IPS DF 6.9 (cell line): ENCODE results near the gene TMEM130.

Experiments used
- DNase-seq: peaks from one replicate; pipeline ENCODE4 v3.0.0-alpha.2; 2013; ENCODE audit warnings: low read depth, low spot score
- H3K27ac ChIP-seq: one replicate; pipeline ENCODE4 v1.5.1; 2013; ENCODE audit warnings: low read length, control low read depth
- H3K27me3 ChIP-seq: 2 replicates; pipeline ENCODE4 v1.6.1; 2013; ENCODE audit warnings: mild to moderate bottlenecking, low read length; ENCODE audit not compliant: control insufficient read depth, insufficient read depth
- H3K36me3 ChIP-seq: 2 replicates; pipeline ENCODE4 v1.6.1; 2013; ENCODE audit warnings: low read length; ENCODE audit not compliant: control insufficient read depth, insufficient read depth
- H3K4me1 ChIP-seq: 2 replicates; pipeline ENCODE4 v1.6.1; 2013; ENCODE audit warnings: low read length; ENCODE audit not compliant: control insufficient read depth, insufficient read depth
- H3K4me3 ChIP-seq: 2 replicates; pipeline ENCODE4 v1.5.1; 2013; ENCODE audit warnings: mild to moderate bottlenecking, low read length
- H3K9me3 ChIP-seq: 2 replicates; pipeline ENCODE4 v1.6.1; 2013; ENCODE audit warnings: low read length, inconsistent platforms; ENCODE audit not compliant: control insufficient read depth, insufficient read depth
- WGBS: extraction: QIAGEN DNeasy Blood & Tissue Kit; methylation state at CpG from one replicate; pipeline ENCODE4 v1.1.7; 2013; ENCODE audit warnings: mixed read lengths, missing lambda C conversion rate; ENCODE audit not compliant: insufficient read length, insufficient coverage; 5-methylcytosine and 5-hydroxymethylcytosine counted together

The TMEM130 gene

GRCh38 chr7:98828368-98828767, 41.4 kb downstream of the TMEM130 start:
- peaks cover 5% of the 10 kb centered on the region for H3K4me1 ChIP-seq
- H3K4me3 ChIP-seq: no peak overlapping the region
- H3K27me3 ChIP-seq: no peaks in the 10 kb centered on the region
- no CpG with 5 or more reads among the region's 8 CpGs for WGBS
- no peaks in the 10 kb centered on the region for H3K36me3 ChIP-seq
- H3K9me3 ChIP-seq: no peaks in the 10 kb centered on the region
- no peak overlapping the region for H3K27ac ChIP-seq
- DNase-seq: no peak

- peaks cover 5% of the 10 kb centered on the region for H3K4me1 ChIP-seq
- WGBS: no CpG with 5 or more reads among the region's 3 CpGs
- no peaks in the 10 kb centered on the region for H3K27me3 ChIP-seq
- no peak overlapping the region for H3K27ac ChIP-seq
- no peak for DNase-seq
- no peaks in the 10 kb centered on the region for H3K9me3 ChIP-seq
- H3K4me3 ChIP-seq: no peak overlapping the region
- no peaks in the 10 kb centered on the region for H3K36me3 ChIP-seq
Measured at GRCh38 chr7:98827258-98827657, 42.6 kb downstream of the TMEM130 start.

GRCh38 chr7:98826811-98827231, 43.0 kb downstream of the TMEM130 start:
- no CpG with 5 or more reads among the region's 13 CpGs for WGBS
- DNase-seq: no peak
- H3K9me3 ChIP-seq: no peaks in the 10 kb centered on the region
- no peaks in the 10 kb centered on the region for H3K27me3 ChIP-seq
- peaks cover 5% of the 10 kb centered on the region for H3K4me1 ChIP-seq
- no peak overlapping the region for H3K27ac ChIP-seq
- H3K36me3 ChIP-seq: no peaks in the 10 kb centered on the region
- H3K4me3 ChIP-seq: no peak overlapping the region

GRCh38 chr7:98826387-98826786, 43.4 kb downstream of the TMEM130 start:
- WGBS: no CpG with 5 or more reads among the region's 20 CpGs
- H3K4me1 ChIP-seq: peaks cover 5% of the 10 kb centered on the region
- no peak for DNase-seq
- H3K27ac ChIP-seq: no peak overlapping the region
- H3K27me3 ChIP-seq: no peaks in the 10 kb centered on the region
- H3K4me3 ChIP-seq: no peak overlapping the region
- no peaks in the 10 kb centered on the region for H3K9me3 ChIP-seq
- H3K36me3 ChIP-seq: no peaks in the 10 kb centered on the region

GRCh38 chr7:98823226-98823625, 46.6 kb downstream of the TMEM130 start:
- DNase-seq: no peak
- no peak overlapping the region for H3K4me3 ChIP-seq
- no peaks in the 10 kb centered on the region for H3K36me3 ChIP-seq
- H3K9me3 ChIP-seq: no peaks in the 10 kb centered on the region
- no peak overlapping the region for H3K27ac ChIP-seq
- no peaks in the 10 kb centered on the region for H3K27me3 ChIP-seq
- no CpG with 5 or more reads among the region's 4 CpGs for WGBS
- H3K4me1 ChIP-seq: peaks cover 7% of the 10 kb centered on the region

GRCh38 chr7:98821348-98821747, 48.5 kb downstream of the TMEM130 start:
- no peaks in the 10 kb centered on the region for H3K27me3 ChIP-seq
- H3K36me3 ChIP-seq: no peaks in the 10 kb centered on the region
- H3K27ac ChIP-seq: no peak overlapping the region
- DNase-seq: no peak
- WGBS: no CpG with 5 or more reads among the region's 1 CpG
- no peaks in the 10 kb centered on the region for H3K9me3 ChIP-seq
- peaks cover 2% of the 10 kb centered on the region; the same call in 1 of the 2 replicates for H3K4me1 ChIP-seq
- H3K4me3 ChIP-seq: no peak overlapping the region

GRCh38 chr7:98816967-98817710, 52.7 kb downstream of the TMEM130 start:
- H3K4me3 ChIP-seq: no peak overlapping the region
- H3K9me3 ChIP-seq: no peaks in the 10 kb centered on the region
- WGBS: no CpG with 5 or more reads among the region's 3 CpGs
- DNase-seq: no peak
- H3K27me3 ChIP-seq: no peaks in the 10 kb centered on the region
- no peaks in the 10 kb centered on the region for H3K36me3 ChIP-seq
- H3K4me1 ChIP-seq: peaks cover 2% of the 10 kb centered on the region; the same call in 1 of the 2 replicates
- H3K27ac ChIP-seq: no peak overlapping the region

- H3K4me1 ChIP-seq: peaks cover 2% of the 10 kb centered on the region; the same call in 1 of the 2 replicates
- H3K36me3 ChIP-seq: no peaks in the 10 kb centered on the region
- DNase-seq: no peak
- no peak overlapping the region for H3K4me3 ChIP-seq
- H3K27me3 ChIP-seq: no peaks in the 10 kb centered on the region
- H3K9me3 ChIP-seq: no peaks in the 10 kb centered on the region
- WGBS: no CpG with 5 or more reads among the region's 4 CpGs
- H3K27ac ChIP-seq: no peak overlapping the region
Measured at GRCh38 chr7:98816241-98816640, 53.6 kb downstream of the TMEM130 start.

GRCh38 chr7:98815313-98815712, 54.5 kb downstream of the TMEM130 start:
- H3K27ac ChIP-seq: no peak overlapping the region
- H3K4me1 ChIP-seq: peaks cover 2% of the 10 kb centered on the region; the same call in 1 of the 2 replicates
- H3K4me3 ChIP-seq: no peak overlapping the region
- no peak for DNase-seq
- no CpG with 5 or more reads among the region's 1 CpG for WGBS
- H3K9me3 ChIP-seq: no peaks in the 10 kb centered on the region
- no peaks in the 10 kb centered on the region for H3K27me3 ChIP-seq
- no peaks in the 10 kb centered on the region for H3K36me3 ChIP-seq

GRCh38 chr7:98811299-98811698, 58.5 kb downstream of the TMEM130 start:
- Histone ChIP-seq H3K4me3 (no peak overlapping the region), H3K27me3 (no peaks in the 10 kb centered on the region), H3K36me3 (no peaks in the 10 kb centered on the region), H3K9me3 (no peaks in the 10 kb centered on the region), H3K4me1 (no peaks in the 10 kb centered on the region), H3K27ac (no peak overlapping the region)
- WGBS: no CpG with 5 or more reads among the region's 1 CpG
- DNase-seq: no peak
